GM19463 (cell line): ENCODE results near the gene ABCC12.

Experiments
- ATAC-seq: cut with Tn5 transposase; IDR thresholded peaks from one replicate; pipeline ENCODE4 v1.9.1; 2021; ENCODE audit warnings: mild to moderate bottlenecking, moderate library complexity; ENCODE audit not compliant: unreplicated experiment

The ABCC12 gene

DNA sequence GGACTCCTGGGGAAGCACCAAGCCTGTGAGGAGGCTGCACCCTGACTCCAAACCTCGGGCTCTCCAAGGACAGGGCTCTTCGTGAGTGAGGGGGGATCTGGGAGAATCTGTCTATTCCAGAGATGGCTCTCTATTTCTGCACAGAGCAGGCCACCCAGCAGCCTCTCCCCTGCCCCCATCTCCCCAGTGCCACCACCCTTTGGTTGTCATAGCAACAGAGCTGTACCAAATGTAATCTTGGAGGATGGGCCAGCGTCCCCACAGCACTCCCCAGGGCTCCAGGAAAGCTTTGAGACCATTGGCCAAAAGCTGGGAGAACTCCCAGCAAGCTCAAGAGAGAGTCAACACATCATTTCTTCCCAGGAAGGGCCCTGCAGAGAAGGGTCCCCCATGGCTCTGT is 49.3 kb downstream of the ABCC12 start:
- no peak for ATAC-seq
